IPS-15b (cell line): ENCODE data around the gene ZFR.
"Not testable (repeated sequence)": the region's sequence is repeated elsewhere in the genome, so short reads cannot be mapped to it uniquely, and the experiment has no call there.

Source experiments
- H3K27me3 ChIP-seq: one replicate; pipeline ENCODE4 v1.6.1; 2013; ENCODE audit warnings: low read length; ENCODE audit not compliant: control insufficient read depth, insufficient read depth
- H3K36me3 ChIP-seq: one replicate; pipeline ENCODE4 v1.6.1; 2013; ENCODE audit warnings: low read length; ENCODE audit not compliant: control insufficient read depth, insufficient read depth
- H3K4me1 ChIP-seq: one replicate; pipeline ENCODE4 v1.6.1; 2013; ENCODE audit warnings: mild to moderate bottlenecking, low read length; ENCODE audit not compliant: control insufficient read depth, insufficient read depth
- H3K4me3 ChIP-seq: one replicate; pipeline ENCODE4 v1.5.1; 2013; ENCODE audit warnings: low read depth, low read length
- H3K9ac ChIP-seq: one replicate; pipeline ENCODE4 v1.6.1; 2013; ENCODE audit warnings: low read depth, mild to moderate bottlenecking, low read length
- H3K9me3 ChIP-seq: one replicate; pipeline ENCODE4 v1.6.1; 2013; ENCODE audit warnings: mild to moderate bottlenecking, low read length; ENCODE audit not compliant: control insufficient read depth, insufficient read depth

The ZFR gene

GRCh38 chr5:32314152-32314488 lies 130.4 kb downstream of the ZFR start:
- H3K9me3 ChIP-seq, H3K36me3 ChIP-seq, H3K4me3 ChIP-seq, H3K4me1 ChIP-seq, H3K9ac ChIP-seq, H3K27me3 ChIP-seq: not testable (repeated sequence)

DNA sequence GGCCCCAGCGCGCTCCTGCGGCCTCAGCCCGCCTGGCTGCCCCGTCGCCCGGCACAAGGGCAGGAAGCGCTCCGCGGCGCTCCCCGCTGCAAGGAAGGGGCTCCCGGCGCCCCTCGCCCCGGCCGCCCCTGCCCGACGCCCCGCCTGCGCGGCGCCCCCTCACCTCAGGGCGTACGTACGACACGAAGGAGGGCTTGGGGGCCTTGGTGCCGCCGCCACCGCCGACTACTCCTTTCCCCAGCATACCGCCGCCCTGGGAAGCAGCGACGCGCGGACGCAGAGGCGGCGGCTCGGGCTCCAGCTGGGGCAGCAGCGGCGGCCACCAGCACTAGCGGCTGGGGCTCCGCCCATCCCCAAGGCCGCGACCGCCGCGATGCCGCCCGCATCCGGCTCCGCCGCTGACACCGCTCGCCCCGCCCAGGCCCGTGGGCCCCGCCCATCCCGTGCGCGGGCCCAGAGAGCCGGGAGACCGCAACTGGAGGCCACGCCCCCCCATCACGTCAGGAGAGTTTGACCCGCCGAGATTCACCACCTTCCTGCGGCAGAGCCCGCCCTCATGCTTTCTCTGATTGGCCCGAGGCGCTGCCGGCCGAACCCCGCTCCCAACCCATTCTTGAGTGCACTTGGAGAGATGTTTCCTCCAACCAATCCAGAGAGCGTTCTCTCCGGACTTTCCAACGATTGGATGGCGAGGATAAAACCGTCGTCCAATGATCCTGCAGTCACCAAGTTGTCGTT lies 131.8 kb downstream of the ZFR start, which contains the start of gene MTMR12:
Gene MTMR12, minus strand, starts transcription at position 345 of the 738 bp plus-strand sequence. Its CDS starts 101 bp downstream, at position 244.
- Histone ChIP-seq H3K9ac (peak within 1 kb of the TSS; percentile 19), H3K4me1 (peaks cover 6% of the 10 kb centered on the region), H3K9me3 (no peaks in the 10 kb centered on the region), H3K4me3 (peak within 1 kb of the TSS; percentile 72), H3K36me3 (no peaks in the 10 kb centered on the region), H3K27me3 (no peaks in the 10 kb centered on the region)

DNA sequence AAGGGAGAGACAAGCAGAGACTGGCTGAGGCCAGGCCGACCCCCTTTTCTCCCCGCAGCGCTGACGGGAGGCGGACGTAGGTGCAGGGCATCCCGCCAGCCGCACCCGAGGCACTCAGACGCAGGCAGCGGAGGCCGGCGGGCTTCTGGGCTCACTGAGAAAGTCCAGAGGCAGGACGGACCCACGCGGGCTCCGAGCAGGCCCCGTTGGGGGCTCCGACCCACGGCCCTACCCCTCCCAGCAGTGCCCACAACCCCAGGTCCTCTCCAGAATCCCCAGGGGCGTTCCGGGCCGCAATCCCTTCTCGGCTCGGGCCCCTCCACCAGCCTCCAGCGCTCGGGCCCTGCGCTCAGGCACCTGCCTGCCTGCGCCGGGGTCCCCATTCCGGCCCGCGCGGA lies 132.3 kb downstream of the ZFR start:
- H3K9me3 ChIP-seq, result no peaks in the 10 kb centered on the region
- peak overlapping the region; percentile 19 for H3K9ac ChIP-seq
- H3K4me3 ChIP-seq, result peak overlapping the region; percentile 72
- H3K36me3 ChIP-seq, result no peaks in the 10 kb centered on the region
- no peaks in the 10 kb centered on the region for H3K27me3 ChIP-seq
- peaks cover 6% of the 10 kb centered on the region for H3K4me1 ChIP-seq

GRCh38 chr5:32311404-32312196 lies 132.9 kb downstream of the ZFR start:
- Histone ChIP-seq H3K4me1 (peaks cover 6% of the 10 kb centered on the region), H3K27me3 (no peaks in the 10 kb centered on the region), H3K4me3 (peak overlapping the region; percentile 72), H3K9me3 (no peaks in the 10 kb centered on the region), H3K36me3 (no peaks in the 10 kb centered on the region), H3K9ac (peak overlapping the region; percentile 19)

DNA sequence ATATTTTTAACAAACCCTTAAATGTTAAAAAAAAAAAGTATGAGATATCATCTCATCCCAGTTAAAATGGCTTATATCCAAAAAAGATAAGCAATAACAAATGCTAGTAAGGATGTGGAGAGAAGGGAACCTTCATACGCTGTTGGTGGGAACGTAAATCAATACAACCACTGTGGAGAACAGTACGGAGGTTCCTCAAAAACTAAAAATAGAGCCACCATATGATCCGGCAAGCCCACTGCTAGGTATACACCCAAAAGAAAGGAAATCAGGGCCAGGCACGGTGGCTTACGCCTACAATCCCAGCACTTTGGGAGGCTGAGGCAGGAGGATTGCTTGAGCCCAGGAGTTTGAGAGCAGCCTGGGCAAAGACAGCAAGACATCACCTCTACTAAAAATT lies 134.8 kb downstream of the ZFR start:
- Histone ChIP-seq H3K36me3 (no peaks in the 10 kb centered on the region), H3K4me3 (no peak overlapping the region), H3K9ac (no peak overlapping the region), H3K27me3 (no peaks in the 10 kb centered on the region), H3K9me3 (no peaks in the 10 kb centered on the region), H3K4me1 (peaks cover 6% of the 10 kb centered on the region)

- no peaks in the 10 kb centered on the region for H3K27me3 ChIP-seq
- no peak overlapping the region for H3K4me3 ChIP-seq
- H3K9ac ChIP-seq, result no peak overlapping the region
- H3K9me3 ChIP-seq, result no peaks in the 10 kb centered on the region
- H3K4me1 ChIP-seq, result peaks cover 6% of the 10 kb centered on the region
- H3K36me3 ChIP-seq, result no peaks in the 10 kb centered on the region
These were observed 135.6 kb downstream of the ZFR start for GRCh38 chr5:32308946-32309345.

DNA sequence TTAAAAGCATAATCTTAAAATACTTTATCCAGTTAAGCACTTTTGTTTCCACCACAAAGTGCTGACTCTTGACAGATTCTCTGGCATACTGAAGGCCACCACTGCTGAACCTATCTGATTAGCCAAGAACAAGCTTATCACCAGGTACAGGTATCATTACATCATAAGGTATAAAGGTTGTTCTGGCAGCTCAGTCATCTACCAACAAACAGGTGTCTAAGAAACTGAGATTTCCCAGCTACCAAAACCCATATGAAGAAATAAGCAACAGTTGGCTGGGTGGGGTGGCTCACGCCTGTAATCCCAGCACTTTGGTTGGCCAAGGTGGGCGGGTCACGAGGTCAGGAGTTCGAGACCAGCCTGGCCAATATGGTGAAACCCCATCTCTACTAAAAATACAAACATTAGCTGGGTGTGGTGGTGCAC lies 136.8 kb downstream of the ZFR start:
- Histone ChIP-seq H3K27me3 (no peaks in the 10 kb centered on the region), H3K9me3 (no peaks in the 10 kb centered on the region), H3K4me1 (peaks cover 13% of the 10 kb centered on the region), H3K36me3 (no peaks in the 10 kb centered on the region), H3K4me3 (no peak overlapping the region), H3K9ac (no peak overlapping the region)

GRCh38 chr5:32304622-32305021 lies 139.9 kb downstream of the ZFR start:
- Histone ChIP-seq H3K4me3 (no peak overlapping the region), H3K36me3 (no peaks in the 10 kb centered on the region), H3K9me3 (no peaks in the 10 kb centered on the region), H3K9ac (no peak overlapping the region), H3K4me1 (peaks cover 11% of the 10 kb centered on the region), H3K27me3 (no peaks in the 10 kb centered on the region)
